EH (cell line): ENCODE measurements around the gene PPP2R1B.
"Not testable (repeated sequence)": the region's sequence is repeated elsewhere in the genome, so short reads cannot be mapped to it uniquely, and the experiment has no call there.

Source experiments
- DNase-seq: peaks from one replicate; pipeline ENCODE4 v3.0.0-alpha.2; 2015; ENCODE audit warnings: low read depth

The PPP2R1B gene

GRCh38 chr11:111765984-111766833, at the start of gene PPP2R1B:
Gene PPP2R1B (minus strand): TSS chr11:111766389. CDS start chr11:111766361, 28 bp downstream.
- peak; percentile 75 for DNase-seq

- peak; percentile 61 for DNase-seq
These were observed 49.3 kb upstream of the PPP2R1B start for GRCh38 chr11:111815489-111815888.

- peak; percentile 83 for DNase-seq
These were observed 48.5 kb upstream of the PPP2R1B start for GRCh38 chr11:111814557-111815320.

GRCh38 chr11:111814106-111814505, 47.9 kb upstream of the PPP2R1B start:
- DNase-seq, result no peak

GRCh38 chr11:111812211-111812610, 46.0 kb upstream of the PPP2R1B start:
- no peak for DNase-seq

GRCh38 chr11:111811445-111811844, 45.3 kb upstream of the PPP2R1B start:
- no peak for DNase-seq

GRCh38 chr11:111808834-111809233, 42.6 kb upstream of the PPP2R1B start:
- no peak for DNase-seq

GRCh38 chr11:111808063-111808588, 41.9 kb upstream of the PPP2R1B start:
- no peak for DNase-seq

- no peak for DNase-seq
These were observed 40.9 kb upstream of the PPP2R1B start for GRCh38 chr11:111807076-111807475.

GRCh38 chr11:111801135-111801534, 34.9 kb upstream of the PPP2R1B start:
- no peak for DNase-seq

- DNase-seq, result no peak
These were observed 32.1 kb upstream of the PPP2R1B start for GRCh38 chr11:111798279-111798678.

- DNase-seq, result peak; percentile 64
These were observed 31.0 kb upstream of the PPP2R1B start for GRCh38 chr11:111797145-111797581.

- DNase-seq, result no peak
These were observed 30.5 kb upstream of the PPP2R1B start for GRCh38 chr11:111796696-111797095.

GRCh38 chr11:111795334-111795985, 29.3 kb upstream of the PPP2R1B start:
- DNase-seq, result peak; percentile 73

GRCh38 chr11:111793863-111794262, 27.7 kb upstream of the PPP2R1B start:
- peak; percentile 97 for DNase-seq

GRCh38 chr11:111792955-111793500, 26.8 kb upstream of the PPP2R1B start:
- DNase-seq, result peak; percentile 31

- DNase-seq, result no peak
These were observed 26.1 kb upstream of the PPP2R1B start for GRCh38 chr11:111792314-111792713.

- no peak for DNase-seq
These were observed 22.3 kb upstream of the PPP2R1B start for GRCh38 chr11:111788464-111788863.

GRCh38 chr11:111788051-111788450, 21.9 kb upstream of the PPP2R1B start:
- no peak for DNase-seq

- no peak for DNase-seq
These were observed 19.8 kb upstream of the PPP2R1B start for GRCh38 chr11:111785886-111786412.

- no peak for DNase-seq
These were observed 18.9 kb upstream of the PPP2R1B start for GRCh38 chr11:111785076-111785475.

GRCh38 chr11:111784311-111784710, 18.1 kb upstream of the PPP2R1B start:
- not testable (repeated sequence) for DNase-seq
